Testis (tissue), 3 donors: ENCODE results near the gene XAGE5. TPM values are rescaled to one million over a fixed set of nuclear protein-coding genes. Genes with fewer than 3 reads are reported as not detected.
"Not testable (repeated sequence)": the region's sequence is repeated elsewhere in the genome, so short reads cannot be mapped to it uniquely, and the experiment has no call there.

Experiments
- DNase-seq: peaks from one replicate; pipeline ENCODE4 v3.0.0-alpha.2; 2019
- H3K27ac ChIP-seq, 2 donors: fragments of 200-600 bp; sonication (generic); one replicate each; pipeline ENCODE4 v1.5.1; 2019
- H3K27me3 ChIP-seq: fragments of 200-600 bp; sonication (generic); one replicate; pipeline ENCODE4 v1.5.1; 2019
- H3K36me3 ChIP-seq: fragments of 200-600 bp; sonication (generic); one replicate; pipeline ENCODE4 v1.5.1; 2017; ENCODE audit warnings: low read depth; ENCODE audit errors: missing control alignments
- H3K4me1 ChIP-seq: fragments of 200-600 bp; sonication (generic); one replicate; pipeline ENCODE4 v1.5.1; 2019
- H3K4me3 ChIP-seq, 2 donors: fragments of 200-600 bp; sonication (generic); one replicate each; pipeline ENCODE4 v1.5.1; 2017 to 2019
- H3K9me3 ChIP-seq: fragments of 200-600 bp; sonication (generic); one replicate; pipeline ENCODE4 v1.5.1; 2017
- POLR2A ChIP-seq: fragments of 450-650 bp; IDR thresholded peaks from one replicate; pipeline ENCODE4 v1.6.1; 2017; ENCODE audit warnings: antibody characterized with exemption, mild to moderate bottlenecking, moderate library complexity
- WGBS, 2 donors: methylation state at CpG; one replicate each; pipeline ENCODE4 v1.1.5; 2018; 5-methylcytosine and 5-hydroxymethylcytosine counted together
- intact Hi-C: fragments of 100-400 bp; cut with DNase I; formaldehyde crosslinking; loops from one replicate; pipeline ENCODE4 v1.15.1; 2023; ENCODE audit warnings: low total_unique reads
- polyA plus RNA-seq: library from polyadenylated mRNA; stranded (reverse); fragments of 350-450 nt; fragmentation: Illumina TruSeq; extraction: RNeasy Lipid Tissue Mini Kit (QIAGEN cat#74804); gene quantifications from one replicate; pipeline ENCODE4 v1.2.3, GENCODE V29; 2014; ENCODE audit warnings: low read depth, low replicate concordance; ENCODE audit not compliant: insufficient read depth
- total RNA-seq, 2 donors: library from RNA; depleted of rRNA; stranded (reverse); fragments of >200 nt; gene quantifications; one replicate each; pipeline ENCODE4 v1.2.3, GENCODE V29; 2016
- TF ChIP-seq, protein P1 (sequence below), 3 experiments: fragments of 450-650 bp in 2 of 3; fragments of 200-600 bp in 1 of 3; sonication (generic) in 1 of 3; IDR thresholded peaks; one replicate each; pipeline ENCODE4 v1.5.1; 2016 to 2019; ENCODE audit warnings: antibody characterized with exemption in 3 of 3, mild to moderate bottlenecking in 2 of 3, moderate library complexity in 1 of 3

XAGE5 gene
- total and polyA plus RNA-seq, 3 donors from 2014 or later: 1.2 to 3.3 (median 1.5) TPM

DNA sequence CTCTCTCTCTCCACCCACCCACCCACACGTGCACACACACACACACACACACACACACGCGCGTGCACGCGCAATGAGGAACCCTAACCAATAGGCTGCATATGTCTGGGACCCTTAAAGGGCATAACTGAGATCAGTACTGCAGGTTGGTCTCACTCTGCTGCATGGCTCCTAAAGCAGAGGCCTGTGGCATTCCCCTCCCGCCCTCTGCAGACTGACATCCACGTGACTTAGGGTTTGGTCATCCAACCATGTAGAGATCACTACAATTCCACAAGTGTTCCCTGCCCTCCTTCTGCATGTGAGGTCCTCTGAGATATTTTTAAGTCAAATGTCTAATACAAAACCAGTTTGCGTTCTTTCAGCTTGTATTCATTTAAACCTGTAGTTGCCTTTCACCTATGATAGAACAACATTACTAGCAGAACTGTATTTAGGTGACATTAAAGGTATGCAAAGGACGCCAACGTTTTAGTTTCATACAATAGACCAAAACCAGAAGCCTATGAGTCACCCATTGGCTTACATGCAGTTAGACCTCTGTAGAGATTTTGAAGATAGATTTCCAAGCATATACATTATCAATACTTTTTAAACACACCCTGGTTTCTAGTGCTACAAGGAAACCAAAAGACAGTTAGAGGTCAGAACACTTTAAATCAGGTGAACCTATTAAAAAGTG is 10.1 kb downstream of the XAGE5 start:
- no peaks in the 10 kb centered on the region for H3K4me1 ChIP-seq
- TF ChIP-seq POLR2A: no peak
- TF ChIP-seq, protein P1, sequence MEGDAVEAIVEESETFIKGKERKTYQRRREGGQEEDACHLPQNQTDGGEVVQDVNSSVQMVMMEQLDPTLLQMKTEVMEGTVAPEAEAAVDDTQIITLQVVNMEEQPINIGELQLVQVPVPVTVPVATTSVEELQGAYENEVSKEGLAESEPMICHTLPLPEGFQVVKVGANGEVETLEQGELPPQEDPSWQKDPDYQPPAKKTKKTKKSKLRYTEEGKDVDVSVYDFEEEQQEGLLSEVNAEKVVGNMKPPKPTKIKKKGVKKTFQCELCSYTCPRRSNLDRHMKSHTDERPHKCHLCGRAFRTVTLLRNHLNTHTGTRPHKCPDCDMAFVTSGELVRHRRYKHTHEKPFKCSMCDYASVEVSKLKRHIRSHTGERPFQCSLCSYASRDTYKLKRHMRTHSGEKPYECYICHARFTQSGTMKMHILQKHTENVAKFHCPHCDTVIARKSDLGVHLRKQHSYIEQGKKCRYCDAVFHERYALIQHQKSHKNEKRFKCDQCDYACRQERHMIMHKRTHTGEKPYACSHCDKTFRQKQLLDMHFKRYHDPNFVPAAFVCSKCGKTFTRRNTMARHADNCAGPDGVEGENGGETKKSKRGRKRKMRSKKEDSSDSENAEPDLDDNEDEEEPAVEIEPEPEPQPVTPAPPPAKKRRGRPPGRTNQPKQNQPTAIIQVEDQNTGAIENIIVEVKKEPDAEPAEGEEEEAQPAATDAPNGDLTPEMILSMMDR (IDR thresholded peaks at IDR 0.05): no peak
- H3K4me3 ChIP-seq: no peak overlapping the region
- H3K27me3 ChIP-seq: no peaks in the 10 kb centered on the region
- DNase-seq: no peak
- no peaks in the 10 kb centered on the region for H3K9me3 ChIP-seq
- intact Hi-C loops: no loop called here
- WGBS, 2 donors: 87 to 92% methylated on average over 3 to 11 of the region's 11 CpGs
- H3K27ac ChIP-seq: no peak overlapping the region
- no peaks in the 10 kb centered on the region for H3K36me3 ChIP-seq

DNA sequence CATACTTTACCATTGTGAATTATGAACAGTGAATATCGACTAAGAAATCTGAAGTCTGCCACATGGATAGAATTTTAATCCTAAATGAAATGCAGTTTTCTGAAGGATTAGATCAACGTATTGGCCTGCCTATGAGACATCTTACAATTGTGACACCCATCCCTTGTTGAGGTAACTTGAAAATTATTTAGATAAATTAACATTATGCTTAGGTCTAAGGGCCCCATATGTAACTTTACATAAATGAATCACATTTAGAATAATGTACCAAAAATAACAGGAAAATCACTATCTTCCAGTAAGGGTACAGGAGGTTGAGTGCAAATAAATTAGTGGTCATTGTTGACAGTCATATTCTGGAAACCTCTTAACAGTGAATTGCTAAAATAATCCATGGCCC is 13.5 kb downstream of the XAGE5 start:
- Histone ChIP-seq H3K27ac (no peak overlapping the region), H3K4me1 (no peaks in the 10 kb centered on the region), H3K27me3 (no peaks in the 10 kb centered on the region), H3K36me3 (no peaks in the 10 kb centered on the region), H3K9me3 (no peaks in the 10 kb centered on the region), H3K4me3 (no peak overlapping the region)
- intact Hi-C loops: no loop called here
- no peak for TF ChIP-seq POLR2A
- TF ChIP-seq, protein P1 (IDR thresholded peaks at IDR 0.05): no peak
- DNase-seq: no peak
- 78 to 87% methylated on average over 2 of the region's 2 CpGs for WGBS, 2 donors

DNA sequence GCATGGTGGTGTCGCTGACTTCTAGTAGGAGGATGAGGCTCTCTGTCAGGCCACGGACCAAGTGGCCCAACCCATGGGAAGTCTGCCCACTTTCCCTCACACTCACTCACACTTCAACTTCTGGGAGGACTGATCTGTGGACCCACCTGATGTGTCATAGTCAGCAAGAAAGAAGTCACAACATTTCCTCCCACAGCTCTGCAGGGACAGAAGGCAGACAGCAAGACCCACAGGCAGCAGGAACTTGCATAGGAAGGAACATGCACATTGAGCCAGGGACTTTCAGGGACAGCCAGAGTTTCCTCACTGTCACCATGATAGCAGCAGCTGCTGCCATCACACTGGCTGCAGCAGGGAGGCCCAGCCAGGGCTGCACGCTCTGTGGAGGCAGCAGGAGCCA is 19.5 kb downstream of the XAGE5 start:
- 60 to 67% methylated on average over 2 of the region's 3 CpGs for WGBS, 2 donors
- H3K36me3 ChIP-seq: no peaks in the 10 kb centered on the region
- TF ChIP-seq, protein P1 (IDR thresholded peaks at IDR 0.05): no peak
- TF ChIP-seq POLR2A: no peak
- intact Hi-C loops: no loop called here
- no peaks in the 10 kb centered on the region for H3K9me3 ChIP-seq
- DNase-seq: no peak
- H3K27me3 ChIP-seq: no peaks in the 10 kb centered on the region
- no peak overlapping the region for H3K4me3 ChIP-seq
- no peak overlapping the region for H3K27ac ChIP-seq
- no peaks in the 10 kb centered on the region for H3K4me1 ChIP-seq

DNA sequence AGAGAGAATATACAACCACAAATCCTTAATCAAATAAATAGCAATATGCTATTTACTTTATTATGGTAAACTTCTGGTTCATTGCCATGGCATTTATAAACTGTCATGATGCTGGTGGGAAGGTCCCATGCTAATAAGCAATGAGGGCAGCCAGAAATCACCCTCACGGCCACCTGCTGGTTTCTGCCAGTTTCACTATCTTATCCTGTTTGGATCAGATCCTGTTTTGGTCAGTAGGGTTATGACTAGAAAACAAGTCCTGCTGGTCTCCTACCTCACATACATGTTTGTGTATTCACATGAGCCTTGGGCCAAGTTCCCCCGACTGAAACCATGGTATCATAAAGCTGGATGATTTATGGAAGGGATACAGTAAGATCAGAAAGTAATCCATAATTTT is 28.1 kb downstream of the XAGE5 start:
- Histone ChIP-seq H3K27me3 (no peaks in the 10 kb centered on the region), H3K27ac (no peak overlapping the region), H3K9me3 (no peaks in the 10 kb centered on the region), H3K4me3 (no peak overlapping the region), H3K36me3 (no peaks in the 10 kb centered on the region), H3K4me1 (no peaks in the 10 kb centered on the region)
- TF ChIP-seq, protein P1 (IDR thresholded peaks at IDR 0.05): no peak
- no peak for TF ChIP-seq POLR2A
- WGBS, 2 donors: 88 to 95% methylated on average over 2 of the region's 2 CpGs
- DNase-seq: no peak
- intact Hi-C loops: no loop called here

DNA sequence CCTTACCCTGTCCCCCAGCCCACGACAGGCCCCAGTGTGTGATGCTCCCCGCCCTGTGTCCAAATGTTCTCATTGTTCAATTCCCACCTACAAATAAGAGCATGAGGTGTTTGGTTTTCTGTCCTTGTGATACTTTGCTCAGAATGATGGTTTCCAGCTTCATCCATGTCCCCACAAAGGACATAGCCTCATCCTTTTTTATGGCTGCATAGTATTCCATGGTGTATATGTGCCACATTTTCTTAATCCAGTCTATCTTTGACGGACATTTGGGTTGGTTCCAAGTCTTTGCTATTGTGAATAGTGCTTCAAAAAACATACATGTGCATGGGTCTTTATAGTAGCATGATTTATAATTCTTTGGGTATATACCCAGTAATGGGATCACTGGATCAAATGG is 32.5 kb downstream of the XAGE5 start:
- intact Hi-C loops, DNase-seq, H3K4me1 ChIP-seq, H3K27me3 ChIP-seq, H3K9me3 ChIP-seq, H3K4me3 ChIP-seq, H3K36me3 ChIP-seq, H3K27ac ChIP-seq: not testable (repeated sequence)
- 89 to 100% methylated on average over 3 of the region's 3 CpGs for WGBS, 2 donors
